CD14-positive monocyte (primary cell): ENCODE measurements around the gene HOXC12. TPM values are rescaled to one million over a fixed set of nuclear protein-coding genes. Genes with fewer than 3 reads are reported as not detected.

Experiments used
- DNase-seq, 3 donors: peaks; one replicate each; pipeline ENCODE4 v3.0.0-alpha.2; 2011 to 2022
- H2AFZ ChIP-seq: 2 replicates; pipeline ENCODE4 v1.6.0; 2012; ENCODE audit warnings: mild to moderate bottlenecking, low read depth, low read length, inconsistent platforms; ENCODE audit not compliant: insufficient read depth, poor library complexity, severe bottlenecking
- H3K27ac ChIP-seq, 2 donors: 1 replicate in 1 of 2; 2 replicates in 1 of 2; pipeline ENCODE4 v1.5.1; 2012 to 2013; ENCODE audit warnings: low read length in 2 of 2, control low read depth in 1 of 2, inconsistent platforms in 1 of 2, low read depth in 1 of 2, mild to moderate bottlenecking in 1 of 2
- H3K27me3 ChIP-seq, 2 donors: one replicate each; pipeline versions ENCODE4 v1.6.0 to v1.6.1; 2011 to 2013; ENCODE audit warnings: low read length in 2 of 2; ENCODE audit not compliant: control insufficient read depth in 2 of 2, insufficient read depth in 2 of 2
- H3K36me3 ChIP-seq, 2 donors: replicated peaks in 1 of 2; 1 replicate in 1 of 2; 2 replicates in 1 of 2; pipeline versions ENCODE4 v1.5.1 to v1.6.1; 2012 to 2013; ENCODE audit warnings: low read length in 2 of 2, control low read depth in 1 of 2, inconsistent platforms in 1 of 2, mild to moderate bottlenecking in 1 of 2; ENCODE audit not compliant: insufficient read depth in 2 of 2, control insufficient read depth in 1 of 2
- H3K4me1 ChIP-seq, 2 donors: 1 replicate in 1 of 2; 2 replicates in 1 of 2; pipeline versions ENCODE4 v1.5.1 to v1.6.1; 2012 to 2013; ENCODE audit warnings: low read length in 2 of 2, control low read depth in 1 of 2, inconsistent platforms in 1 of 2, mild to moderate bottlenecking in 1 of 2, moderate library complexity in 1 of 2; ENCODE audit not compliant: insufficient read depth in 2 of 2, control insufficient read depth in 1 of 2
- H3K4me2 ChIP-seq: replicated peaks from 2 replicates; pipeline ENCODE3; 2012; ENCODE audit warnings: low read length, moderate library complexity, mild to moderate bottlenecking; ENCODE audit not compliant: poor library complexity, severe bottlenecking; ENCODE audit errors: extremely low read depth
- H3K4me3 ChIP-seq, 3 experiments: fragments of 200-600 bp in 1 of 3; sonication (generic) in 1 of 3; replicated peaks in 1 of 3; 1 replicate in 2 of 3; 2 replicates in 1 of 3; pipeline ENCODE4 v1.5.1; 2011 to 2013; ENCODE audit warnings: low read length in 3 of 3, mild to moderate bottlenecking in 3 of 3, control low read depth in 2 of 3, low read depth in 2 of 3, inconsistent platforms in 1 of 3, moderate library complexity in 1 of 3
- H3K79me2 ChIP-seq: 2 replicates; pipeline ENCODE4 v1.6.0; 2012; ENCODE audit warnings: mild to moderate bottlenecking, control low read depth, inconsistent platforms, low read length, moderate library complexity; ENCODE audit not compliant: insufficient read depth
- H3K9ac ChIP-seq: 2 replicates; pipeline ENCODE4 v1.6.0; 2017; ENCODE audit warnings: low read length, mild to moderate bottlenecking; ENCODE audit not compliant: insufficient read depth, poor library complexity, severe bottlenecking
- H3K9me3 ChIP-seq, 2 donors: replicated peaks in 1 of 2; 1 replicate in 1 of 2; 2 replicates in 1 of 2; pipeline versions ENCODE4 v1.5.1 to v1.6.1; 2012 to 2013; ENCODE audit warnings: low read length in 2 of 2, control low read depth in 1 of 2; ENCODE audit not compliant: control insufficient read depth in 1 of 2, insufficient read depth in 1 of 2
- H4K20me1 ChIP-seq: 2 replicates; pipeline ENCODE4 v1.6.0; 2012; ENCODE audit warnings: mild to moderate bottlenecking, low read length, control low read depth, moderate library complexity; ENCODE audit not compliant: insufficient read depth
- H3K27ac Mint-ChIP-seq, 7 donors: one replicate each; pipeline ENCODE4 v1.8.0; 2020; ENCODE audit warnings: mild to moderate bottlenecking in 7 of 7, mixed read lengths in 7 of 7, moderate library complexity in 6 of 7, inconsistent platforms in 2 of 7
- H3K27me3 Mint-ChIP-seq, 3 donors: one replicate each; pipeline ENCODE4 v1.8.0; 2021 to 2022; ENCODE audit warnings: low read depth in 3 of 3, mild to moderate bottlenecking in 3 of 3, mixed read lengths in 3 of 3, moderate library complexity in 3 of 3, inconsistent platforms in 1 of 3
- H3K36me3 Mint-ChIP-seq, 2 donors: one replicate each; pipeline ENCODE4 v1.8.0; 2020; ENCODE audit warnings: mixed read lengths in 2 of 2, inconsistent platforms in 1 of 2, mild to moderate bottlenecking in 1 of 2
- H3K4me1 Mint-ChIP-seq: one replicate; pipeline ENCODE4 v1.8.0; 2020; ENCODE audit warnings: mild to moderate bottlenecking, mixed read lengths
- H3K4me3 Mint-ChIP-seq, 2 donors: one replicate each; pipeline ENCODE4 v1.8.0; 2020; ENCODE audit warnings: mild to moderate bottlenecking in 2 of 2, mixed read lengths in 2 of 2, moderate library complexity in 1 of 2
- H3K9me3 Mint-ChIP-seq, 7 donors: one replicate each; pipeline ENCODE4 v1.8.0; 2020 to 2022; ENCODE audit warnings: mixed read lengths in 7 of 7, mild to moderate bottlenecking in 6 of 7, moderate library complexity in 6 of 7, inconsistent platforms in 2 of 7
- WGBS: methylation state at CpG from one replicate; pipeline ENCODE4 v1.1.5; 2013; ENCODE audit warnings: missing lambda C conversion rate; ENCODE audit not compliant: insufficient coverage; 5-methylcytosine and 5-hydroxymethylcytosine counted together
- intact Hi-C, 2 donors: fragments of 100-400 bp; cut with micrococcal nuclease; formaldehyde crosslinking; loops; one replicate each; pipeline versions ENCODE4 v1.15.0 to v1.15.1; 2023
- polyA plus RNA-seq, 3 donors: library from polyadenylated mRNA; depleted of rRNA in 1 of 3; unstranded in 2 of 3; stranded (reverse) in 1 of 3; fragments of 300-500 nt in 2 of 3; fragments of >200 nt in 1 of 3; fragmentation: Illumina TruSeq in 2 of 3; gene quantifications; 1 replicate in 2 of 3; 2 replicates in 1 of 3; pipeline ENCODE4 v1.2.3, GENCODE V29; 2012 to 2021
- TF ChIP-seq, protein P1 (sequence below): fragments of 200-600 bp; IDR thresholded peaks from one replicate; pipeline ENCODE4 v1.8.0; 2022; ENCODE audit warnings: antibody characterized with exemption, mild to moderate bottlenecking

Gene HOXC12
- polyA plus RNA-seq, 3 donors, result not detected

DNA sequence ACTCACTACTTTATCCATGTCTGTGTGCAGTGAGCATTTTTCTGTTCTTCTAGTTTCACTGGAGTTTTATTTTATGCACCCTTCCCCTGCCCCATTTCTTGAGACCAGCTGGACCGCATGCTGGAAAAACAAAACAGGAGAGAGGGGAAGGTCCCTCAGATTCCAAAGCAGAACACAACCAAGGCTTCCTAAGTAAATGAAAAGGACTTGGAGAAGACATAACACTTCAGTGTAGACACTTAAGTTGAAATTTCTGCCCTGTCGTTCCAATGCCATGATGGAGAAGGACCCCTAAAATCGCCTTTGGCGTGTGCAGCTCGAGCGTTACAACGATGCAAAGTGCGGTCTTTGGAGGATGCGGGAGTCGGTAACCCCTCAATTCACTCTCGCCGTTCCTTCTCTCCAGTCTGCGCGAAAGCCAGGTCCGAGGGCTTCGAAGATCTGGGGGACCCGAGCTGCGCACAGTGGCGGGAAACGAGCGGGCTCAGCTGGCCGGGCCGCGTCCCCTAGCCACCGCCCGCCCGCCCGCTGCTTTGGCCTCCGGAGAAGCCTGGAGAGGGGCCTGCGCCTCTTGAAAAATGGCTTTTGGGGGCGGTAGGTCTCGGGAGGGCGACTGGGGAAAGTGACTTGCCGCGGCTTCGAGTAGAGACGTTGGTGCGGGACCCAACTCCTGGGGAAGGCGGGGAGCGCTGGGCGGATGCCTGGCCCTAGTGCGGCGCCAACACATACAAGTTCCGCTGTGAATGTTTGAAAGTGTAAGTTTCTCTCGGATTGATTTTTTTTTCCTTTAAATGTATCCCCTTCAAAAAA lies 27.3 kb upstream of the HOXC12 start:
- Histone ChIP-seq H3K9me3 (peaks cover 19 to 84% of the 10 kb centered on the region in 2 donors), H3K4me2 (no peak overlapping the region), H2AFZ (no peak overlapping the region), H3K79me2 (no peaks in the 10 kb centered on the region), H3K27me3 (peaks cover 98 to 100% of the 10 kb centered on the region in 2 donors), H3K4me1 (no peaks in the 10 kb centered on the region), H3K27ac (no peak overlapping the region), H3K9ac (no peak overlapping the region), H3K4me3 (no peak overlapping the region), H4K20me1 (no peaks in the 10 kb centered on the region), H3K36me3 (no peaks in the 10 kb centered on the region)
- DNase-seq, result no peak
- no peaks in the 10 kb centered on the region for H3K36me3 Mint-ChIP-seq
- WGBS, result 4% methylated on average over 36 of the region's 45 CpGs
- H3K4me3 Mint-ChIP-seq, result peak overlapping the region in 1 of 2 donors; percentile 68
- peaks cover 90 to 99% (median 94%) of the 10 kb centered on the region in 3 donors for H3K27me3 Mint-ChIP-seq
- intact Hi-C loops, result no loop called here
- H3K27ac Mint-ChIP-seq, result no peak overlapping the region
- H3K9me3 Mint-ChIP-seq, result peaks cover 0 to 32% (median 24%) of the 10 kb centered on the region in 7 donors
- H3K4me1 Mint-ChIP-seq, result peaks cover 3% of the 10 kb centered on the region
- TF ChIP-seq, protein P1, sequence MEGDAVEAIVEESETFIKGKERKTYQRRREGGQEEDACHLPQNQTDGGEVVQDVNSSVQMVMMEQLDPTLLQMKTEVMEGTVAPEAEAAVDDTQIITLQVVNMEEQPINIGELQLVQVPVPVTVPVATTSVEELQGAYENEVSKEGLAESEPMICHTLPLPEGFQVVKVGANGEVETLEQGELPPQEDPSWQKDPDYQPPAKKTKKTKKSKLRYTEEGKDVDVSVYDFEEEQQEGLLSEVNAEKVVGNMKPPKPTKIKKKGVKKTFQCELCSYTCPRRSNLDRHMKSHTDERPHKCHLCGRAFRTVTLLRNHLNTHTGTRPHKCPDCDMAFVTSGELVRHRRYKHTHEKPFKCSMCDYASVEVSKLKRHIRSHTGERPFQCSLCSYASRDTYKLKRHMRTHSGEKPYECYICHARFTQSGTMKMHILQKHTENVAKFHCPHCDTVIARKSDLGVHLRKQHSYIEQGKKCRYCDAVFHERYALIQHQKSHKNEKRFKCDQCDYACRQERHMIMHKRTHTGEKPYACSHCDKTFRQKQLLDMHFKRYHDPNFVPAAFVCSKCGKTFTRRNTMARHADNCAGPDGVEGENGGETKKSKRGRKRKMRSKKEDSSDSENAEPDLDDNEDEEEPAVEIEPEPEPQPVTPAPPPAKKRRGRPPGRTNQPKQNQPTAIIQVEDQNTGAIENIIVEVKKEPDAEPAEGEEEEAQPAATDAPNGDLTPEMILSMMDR, result no peak

DNA sequence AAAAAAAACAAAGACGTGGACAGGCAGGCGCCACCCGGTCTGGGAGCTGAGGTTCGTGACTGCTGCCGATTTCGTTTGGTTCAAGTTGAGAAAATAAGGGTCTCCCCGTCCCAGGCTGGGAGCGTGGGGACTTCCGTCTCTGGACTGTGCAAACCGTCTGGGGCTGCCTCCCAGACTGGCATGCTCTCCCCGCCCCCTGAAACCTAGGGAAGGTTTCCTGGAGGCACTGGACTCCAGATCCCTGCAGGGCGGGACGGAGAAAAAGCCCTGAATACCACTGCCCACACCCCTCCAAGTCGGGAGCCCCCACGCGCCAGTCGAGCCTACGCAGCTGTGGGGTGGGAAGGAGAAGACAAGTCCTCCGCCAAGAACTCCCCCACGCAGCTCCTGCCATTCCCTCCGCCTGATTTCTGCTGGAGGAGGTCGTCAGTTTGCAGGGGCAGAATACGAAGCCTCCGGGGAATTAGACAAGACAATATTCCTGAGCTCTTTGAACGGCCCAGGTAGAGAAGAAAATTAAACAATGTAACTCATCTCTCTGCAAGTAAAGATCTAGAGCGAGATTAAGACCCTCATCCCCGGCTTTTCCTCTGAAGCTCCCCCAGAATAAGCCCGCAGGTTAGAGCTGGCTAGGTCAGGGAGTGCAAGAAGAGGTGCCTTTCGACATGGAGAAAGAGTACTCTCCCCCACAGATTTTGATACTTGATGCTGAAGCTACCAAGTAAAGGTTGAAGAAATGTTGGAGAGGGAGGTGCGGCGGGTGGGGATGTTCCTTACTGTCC lies 26.5 kb upstream of the HOXC12 start:
- peaks cover 98 to 100% of the 10 kb centered on the region in 2 donors for H3K27me3 ChIP-seq
- DNase-seq, result no peak
- no peak overlapping the region for H2AFZ ChIP-seq
- TF ChIP-seq, protein P1, result no peak
- no peaks in the 10 kb centered on the region for H3K36me3 ChIP-seq
- no peaks in the 10 kb centered on the region for H3K79me2 ChIP-seq
- Mint-ChIP-seq H3K4me3 (peak overlapping the region in 1 of 2 donors; percentile 56), H3K4me1 (peaks cover 3% of the 10 kb centered on the region), H3K9me3 (peaks cover 0 to 32% (median 24%) of the 10 kb centered on the region in 7 donors), H3K27me3 (peaks cover 92 to 100% (median 95%) of the 10 kb centered on the region in 3 donors), H3K36me3 (no peaks in the 10 kb centered on the region), H3K27ac (no peak overlapping the region)
- no peak overlapping the region for H3K4me2 ChIP-seq
- no peaks in the 10 kb centered on the region for H4K20me1 ChIP-seq
- no peak overlapping the region for H3K27ac ChIP-seq
- intact Hi-C loops, result no loop called here
- H3K9me3 ChIP-seq, result peaks cover 19 to 81% of the 10 kb centered on the region in 2 donors
- no peaks in the 10 kb centered on the region for H3K4me1 ChIP-seq
- H3K9ac ChIP-seq, result no peak overlapping the region
- H3K4me3 ChIP-seq, result no peak overlapping the region
- 2% methylated on average over 8 of the region's 31 CpGs for WGBS
